Endothelial cell of umbilical vein (primary cell): Measurements from ENCODE around the gene NEUROD4. TPM values are rescaled to one million over a fixed set of nuclear protein-coding genes. Genes with fewer than 3 reads are reported as not detected.

ENCODE experiments used
- BruUV-seq: library from RNA; stranded (reverse); fragments of 400-500 nt; replicated peaks from 2 replicates; lab custom pipeline; 2021; lab: Mats Ljungman, UMichigan
- CTCF ChIA-PET: fragments of 300-600, 350-600 bp; sonication (Branson Sonifier 250); formaldehyde crosslinking; loops from one replicate; lab custom pipeline; 2021; ENCODE audit warnings: antibody characterized with exemption, inconsistent platforms; lab: Charles Lee
- POLR2A ChIA-PET: fragments of 300-600, 350-600 bp; sonication (Branson Sonifier 250); formaldehyde crosslinking; loops from one replicate; lab custom pipeline; 2021; ENCODE audit warnings: antibody characterized with exemption, inconsistent platforms; lab: Charles Lee
- DNase-seq: peaks from one replicate; pipeline ENCODE4 v3.0.0-alpha.2; 2011; ENCODE audit warnings: low read depth, low spot score
- FAIRE-seq: peaks from 2 replicates; lab custom pipeline; 2011; peaks lifted over from hg19 to GRCh38; lab: Jason Lieb, UNC
- H2AFZ ChIP-seq: 2 replicates; pipeline ENCODE4 v1.6.0; 2012; ENCODE audit warnings: low read depth, low read length, control low read depth, inconsistent platforms
- H3K27ac ChIP-seq: 2 replicates; pipeline ENCODE4 v1.5.1; 2011; ENCODE audit warnings: low read depth, mild to moderate bottlenecking, control low read depth, low read length, moderate library complexity; ENCODE audit not compliant: insufficient read depth
- H3K27me3 ChIP-seq, 2 experiments: 2 replicates each; pipeline versions ENCODE4 v1.6.0 to v1.6.1; 2011; ENCODE audit warnings: low read length in 2 of 2, mixed read lengths in 1 of 2; ENCODE audit not compliant: control insufficient read depth in 2 of 2, insufficient read depth in 2 of 2
- H3K36me3 ChIP-seq, 2 experiments: 2 replicates in 1 of 2; 3 replicates in 1 of 2; pipeline ENCODE4 v1.5.1; 2011; ENCODE audit warnings: low read length in 2 of 2, mild to moderate bottlenecking in 1 of 2, moderate library complexity in 1 of 2; ENCODE audit not compliant: control insufficient read depth in 2 of 2, insufficient read depth in 2 of 2; ENCODE audit errors: extremely low read depth in 1 of 2
- H3K4me1 ChIP-seq: 3 replicates; pipeline ENCODE4 v1.5.1; 2011; ENCODE audit warnings: mild to moderate bottlenecking, low read length; ENCODE audit not compliant: control insufficient read depth, insufficient read depth; ENCODE audit errors: extremely low read depth
- H3K4me2 ChIP-seq: 2 replicates; pipeline ENCODE4 v1.6.1; 2011; ENCODE audit warnings: low read length, control low read depth, mixed read lengths; ENCODE audit not compliant: insufficient read depth
- H3K4me3 ChIP-seq, 3 experiments: fragments of 200-600 bp in 1 of 3; sonication (generic), shearing (Covaris generic) in 1 of 3; replicated peaks in 1 of 3; 2 replicates each; pipeline ENCODE4 v1.5.1; 2011 to 2016; ENCODE audit warnings: control low read depth in 3 of 3, low read length in 3 of 3, mild to moderate bottlenecking in 2 of 3, inconsistent platforms in 1 of 3, low read depth in 1 of 3, moderate library complexity in 1 of 3; ENCODE audit not compliant: insufficient read depth in 1 of 3
- H3K79me2 ChIP-seq: 2 replicates; pipeline ENCODE4 v1.6.0; 2012; ENCODE audit warnings: low read length, inconsistent platforms; ENCODE audit not compliant: control insufficient read depth, insufficient read depth
- H3K9ac ChIP-seq: replicated peaks from 2 replicates; pipeline ENCODE3; 2011; ENCODE audit warnings: low read length, control low read depth; ENCODE audit not compliant: insufficient read depth; ENCODE audit errors: extremely low read depth
- H3K9me1 ChIP-seq: replicated peaks from 3 replicates; pipeline ENCODE4 v1.6.0; 2011; ENCODE audit warnings: mild to moderate bottlenecking, low read length; ENCODE audit not compliant: control insufficient read depth, insufficient read depth; ENCODE audit errors: extremely low read depth
- H3K9me3 ChIP-seq: replicated peaks from 2 replicates; pipeline ENCODE4 v1.5.1; 2012; ENCODE audit warnings: low read length, inconsistent platforms; ENCODE audit not compliant: control insufficient read depth, insufficient read depth
- H4K20me1 ChIP-seq: replicated peaks from 2 replicates; pipeline ENCODE3; 2011; ENCODE audit warnings: mild to moderate bottlenecking, low read length; ENCODE audit not compliant: control insufficient read depth, insufficient read depth; ENCODE audit errors: extremely low read depth
- EZH2 ChIP-seq: IDR thresholded peaks from 2 replicates; pipeline ENCODE4 v1.6.1; 2012; ENCODE audit warnings: borderline replicate concordance, low read depth, mild to moderate bottlenecking, moderate library complexity, low read length, inconsistent platforms; ENCODE audit not compliant: severe bottlenecking
- JUN ChIP-seq: IDR thresholded peaks from 2 replicates; pipeline ENCODE4 v1.6.1; 2011; ENCODE audit warnings: borderline replicate concordance, low read depth; ENCODE audit not compliant: insufficient read length, insufficient read depth
- POLR2A ChIP-seq: IDR thresholded peaks from 2 replicates; pipeline ENCODE4 v1.6.1; 2012; ENCODE audit warnings: low read depth, mild to moderate bottlenecking, control low read depth, low read length
- POLR2AphosphoS5 ChIP-seq: IDR thresholded peaks from 2 replicates; pipeline ENCODE4 v1.6.1; 2012; ENCODE audit warnings: low read depth, mild to moderate bottlenecking, control low read depth, low read length, moderate library complexity; ENCODE audit not compliant: insufficient read depth
- dilution Hi-C: fragments of 300-500 bp; cut with MboI; formaldehyde crosslinking; loops from one replicate; pipeline ENCODE4 v1.15.0; 2019; ENCODE audit warnings: low sequenced_read_pairs; ENCODE audit not compliant: extremely low pct_ligation_motif_present
- intact Hi-C: fragments of 100-400 bp; cut with micrococcal nuclease; formaldehyde crosslinking; loops from one replicate; pipeline ENCODE4 v1.10.0; 2022
- polyA plus RNA-seq, 4 experiments: library from polyadenylated mRNA; depleted of rRNA in 3 of 4; stranded (reverse) in 3 of 4; unstranded in 1 of 4; fragments of >200 nt; gene quantifications; 2 replicates each; pipeline versions ENCODE4 v1.2.1 to v1.2.3, GENCODE V29; 2011 to 2012; ENCODE audit warnings: missing spikeins in 1 of 4
- total RNA-seq: library from RNA; stranded (reverse); gene quantifications from 2 replicates; pipeline ENCODE4 v1.2.3, GENCODE V29; 2021
- TF ChIP-seq, protein P1 (sequence below), 2 donors: IDR thresholded peaks; 1 replicate in 1 of 2; 2 replicates in 1 of 2; pipeline ENCODE4 v1.5.1; 2011; ENCODE audit warnings: low read length in 2 of 2, mild to moderate bottlenecking in 2 of 2, moderate library complexity in 2 of 2, control low read depth in 1 of 2, inconsistent platforms in 1 of 2, low read depth in 1 of 2; ENCODE audit not compliant: insufficient read depth in 1 of 2; ENCODE audit errors: extremely low read depth in 1 of 2
- TF ChIP-seq, protein P2 (sequence below): IDR thresholded peaks from 2 replicates; pipeline ENCODE4 v1.6.1; 2011; ENCODE audit not compliant: insufficient read depth, insufficient read length

The NEUROD4 gene
- total and polyA plus RNA-seq, 2 donors (not counting 3 experiments of a cell fraction or from before 2014, with no cell fraction given) = not detected

DNA sequence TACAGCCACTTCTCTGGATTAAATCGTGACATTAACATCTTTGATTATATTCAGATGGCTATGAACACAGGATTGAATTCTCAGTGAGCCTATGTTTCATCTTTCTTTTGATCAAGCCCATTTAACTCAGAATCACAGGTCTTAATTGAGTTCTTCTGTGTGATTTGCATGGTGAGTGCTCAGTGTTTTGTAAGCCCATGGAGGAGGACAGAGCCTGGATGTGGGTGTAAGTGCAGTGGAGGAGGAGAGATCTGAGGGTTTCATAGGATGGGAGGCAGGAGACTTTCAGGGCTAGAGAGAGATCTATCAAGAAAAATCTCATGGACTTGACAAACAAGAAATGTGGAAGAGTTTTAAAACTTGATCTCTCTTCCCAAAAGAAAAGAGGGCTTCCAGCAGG, 29.9 kb upstream of the NEUROD4 start:
- Histone ChIP-seq H3K4me1 (no peaks in the 10 kb centered on the region), H3K79me2 (no peaks in the 10 kb centered on the region), H3K9me1 (no peaks in the 10 kb centered on the region), H3K27me3 (peaks cover 3 to 4% of the 10 kb centered on the region in 2 experiments), H3K27ac (no peak overlapping the region), H3K4me3 (no peak overlapping the region), H3K9me3 (no peaks in the 10 kb centered on the region), H3K9ac (no peak overlapping the region), H3K36me3 (no peaks in the 10 kb centered on the region), H2AFZ (no peak overlapping the region), H4K20me1 (no peaks in the 10 kb centered on the region), H3K4me2 (no peak overlapping the region)
- dilution Hi-C loops (no loop called here), intact Hi-C loops (loop anchor here (5.0 kb wide), 1 partner anchor 627 kb away; no protein-coding TSS in a partner anchor)
- TF ChIP-seq, protein P1, sequence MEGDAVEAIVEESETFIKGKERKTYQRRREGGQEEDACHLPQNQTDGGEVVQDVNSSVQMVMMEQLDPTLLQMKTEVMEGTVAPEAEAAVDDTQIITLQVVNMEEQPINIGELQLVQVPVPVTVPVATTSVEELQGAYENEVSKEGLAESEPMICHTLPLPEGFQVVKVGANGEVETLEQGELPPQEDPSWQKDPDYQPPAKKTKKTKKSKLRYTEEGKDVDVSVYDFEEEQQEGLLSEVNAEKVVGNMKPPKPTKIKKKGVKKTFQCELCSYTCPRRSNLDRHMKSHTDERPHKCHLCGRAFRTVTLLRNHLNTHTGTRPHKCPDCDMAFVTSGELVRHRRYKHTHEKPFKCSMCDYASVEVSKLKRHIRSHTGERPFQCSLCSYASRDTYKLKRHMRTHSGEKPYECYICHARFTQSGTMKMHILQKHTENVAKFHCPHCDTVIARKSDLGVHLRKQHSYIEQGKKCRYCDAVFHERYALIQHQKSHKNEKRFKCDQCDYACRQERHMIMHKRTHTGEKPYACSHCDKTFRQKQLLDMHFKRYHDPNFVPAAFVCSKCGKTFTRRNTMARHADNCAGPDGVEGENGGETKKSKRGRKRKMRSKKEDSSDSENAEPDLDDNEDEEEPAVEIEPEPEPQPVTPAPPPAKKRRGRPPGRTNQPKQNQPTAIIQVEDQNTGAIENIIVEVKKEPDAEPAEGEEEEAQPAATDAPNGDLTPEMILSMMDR (IDR thresholded peaks at IDR 0.05; ENCODE audit: extremely low read depth in 1 of 2, insufficient read depth in 1 of 2, low read depth in 1 of 2, low read length in 2 of 2) = no peak
- TF ChIP-seq POLR2A (no peak), POLR2AphosphoS5 (no peak), JUN (no peak), EZH2 (no peak)
- TF ChIP-seq, protein P2, sequence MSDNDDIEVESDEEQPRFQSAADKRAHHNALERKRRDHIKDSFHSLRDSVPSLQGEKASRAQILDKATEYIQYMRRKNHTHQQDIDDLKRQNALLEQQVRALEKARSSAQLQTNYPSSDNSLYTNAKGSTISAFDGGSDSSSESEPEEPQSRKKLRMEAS = no peak
- no TSS peak for BruUV-seq
- CTCF ChIA-PET = interaction anchor here (1.2 kb wide), 2 partner anchors 78 to 82 kb away, joined by 3 to 6 read pairs; no protein-coding TSS in a partner anchor
- POLR2A ChIA-PET = no interaction called here
- no peak for DNase-seq
- FAIRE-seq = no peak
